PFSK-1 (cell line): ENCODE results near the gene DGLUCY.

Experiments used
- FOXP2 ChIP-seq: optimal IDR thresholded peaks from 2 replicates; pipeline ENCODE3; 2011; ENCODE audit warnings: borderline replicate concordance, control low read depth, inconsistent platforms; ENCODE audit not compliant: insufficient read depth; ENCODE audit errors: extremely low read length, extremely low read depth
- POLR2AphosphoS5 ChIP-seq: IDR thresholded peaks from 2 replicates; pipeline ENCODE4 v1.6.1; 2012; ENCODE audit warnings: low read depth, mild to moderate bottlenecking, control low read depth, low read length, moderate library complexity

GRCh38 chr14:91261986-91262549 lies 148.2 kb downstream of the DGLUCY start:
- TF ChIP-seq FOXP2 (no peak), POLR2AphosphoS5 (no peak)
